ENCODE results near the gene C2orf42. TPM values are rescaled to one million over a fixed set of nuclear protein-coding genes. Genes with fewer than 3 reads are reported as not detected.

The C2orf42 gene
- total and polyA plus RNA-seq, 10 of the 15 experiments (the other 5 are each of a cell fraction or from before 2014, with no cell fraction given), result 5.5 to 19.8 (median 11.5) TPM

GRCh38 chr2:70140791-70141211 lies 50.0 kb downstream of the C2orf42 start (continued):
- TF ChIP-seq ZBTB33 (IDR thresholded peaks at IDR 0.05), result no peak
- TF ChIP-seq RB1 (IDR thresholded peaks at IDR 0.05; ENCODE audit: borderline replicate concordance), result 0 out of 2 replicates have a peak, but pooled peaks have one; percentile 27
- TF ChIP-seq NR2C1 (IDR thresholded peaks at IDR 0.05), result no peak
- peak; percentile 58; the same call in 1 of the 2 replicates for TF ChIP-seq FOXM1 (IDR thresholded peaks at IDR 0.05; ENCODE audit: low read depth, low read length)
- peak; percentile 49; the same call in 1 of the 2 replicates for TF ChIP-seq ZNF207 (IDR thresholded peaks at IDR 0.05; ENCODE audit: borderline replicate concordance)
- TF ChIP-seq ELK1 (IDR thresholded peaks at IDR 0.05; ENCODE audit: low read depth, low read length), result no peak
- TF ChIP-seq, protein P1, sequence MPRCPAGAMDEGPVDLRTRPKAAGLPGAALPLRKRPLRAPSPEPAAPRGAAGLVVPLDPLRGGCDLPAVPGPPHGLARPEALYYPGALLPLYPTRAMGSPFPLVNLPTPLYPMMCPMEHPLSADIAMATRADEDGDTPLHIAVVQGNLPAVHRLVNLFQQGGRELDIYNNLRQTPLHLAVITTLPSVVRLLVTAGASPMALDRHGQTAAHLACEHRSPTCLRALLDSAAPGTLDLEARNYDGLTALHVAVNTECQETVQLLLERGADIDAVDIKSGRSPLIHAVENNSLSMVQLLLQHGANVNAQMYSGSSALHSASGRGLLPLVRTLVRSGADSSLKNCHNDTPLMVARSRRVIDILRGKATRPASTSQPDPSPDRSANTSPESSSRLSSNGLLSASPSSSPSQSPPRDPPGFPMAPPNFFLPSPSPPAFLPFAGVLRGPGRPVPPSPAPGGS (IDR thresholded peaks at IDR 0.05; ENCODE audit: borderline replicate concordance, insufficient read depth, low read depth, low read length, poor library complexity, severe bottlenecking), result peak; percentile 0
